Vagina (tissue), 2 donors: ENCODE results near the gene CEP89.

ENCODE experiments used
- POLR2A ChIP-seq, 2 donors: fragments of 450-650 bp; IDR thresholded peaks; one replicate each; pipeline ENCODE4 v1.6.1; 2017; ENCODE audit warnings: antibody characterized with exemption in 2 of 2, mild to moderate bottlenecking in 2 of 2, moderate library complexity in 2 of 2
- TF ChIP-seq, protein P1 (sequence below), 3 experiments: fragments of 450-650 bp in 2 of 3; fragments of 200-600 bp in 1 of 3; sonication (generic) in 1 of 3; IDR thresholded peaks; one replicate each; pipeline ENCODE4 v1.5.1; 2017 to 2019; ENCODE audit warnings: antibody characterized with exemption in 3 of 3, mild to moderate bottlenecking in 2 of 3, moderate library complexity in 2 of 3

DNA sequence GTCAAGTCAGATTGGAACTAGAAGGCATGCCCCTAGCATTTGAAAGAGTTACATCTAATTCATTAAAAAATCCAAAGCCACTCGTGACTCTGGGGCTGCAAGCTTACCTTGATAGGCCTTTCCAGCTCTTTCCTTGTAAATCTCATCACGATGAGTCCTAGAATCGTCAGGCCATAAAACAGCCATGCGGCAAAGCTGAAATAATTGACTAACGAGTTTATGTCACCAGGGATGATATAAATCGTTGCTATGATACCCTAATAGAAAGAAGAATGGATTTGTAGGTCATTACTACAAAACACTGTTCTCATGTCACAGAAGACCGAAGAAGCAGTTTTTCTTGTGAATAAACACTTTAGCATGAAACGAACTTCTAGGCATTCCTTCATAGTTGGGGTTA, 129.7 kb downstream of the CEP89 start:
- no peak for TF ChIP-seq POLR2A (IDR thresholded peaks at IDR 0.05)
- TF ChIP-seq, protein P1, sequence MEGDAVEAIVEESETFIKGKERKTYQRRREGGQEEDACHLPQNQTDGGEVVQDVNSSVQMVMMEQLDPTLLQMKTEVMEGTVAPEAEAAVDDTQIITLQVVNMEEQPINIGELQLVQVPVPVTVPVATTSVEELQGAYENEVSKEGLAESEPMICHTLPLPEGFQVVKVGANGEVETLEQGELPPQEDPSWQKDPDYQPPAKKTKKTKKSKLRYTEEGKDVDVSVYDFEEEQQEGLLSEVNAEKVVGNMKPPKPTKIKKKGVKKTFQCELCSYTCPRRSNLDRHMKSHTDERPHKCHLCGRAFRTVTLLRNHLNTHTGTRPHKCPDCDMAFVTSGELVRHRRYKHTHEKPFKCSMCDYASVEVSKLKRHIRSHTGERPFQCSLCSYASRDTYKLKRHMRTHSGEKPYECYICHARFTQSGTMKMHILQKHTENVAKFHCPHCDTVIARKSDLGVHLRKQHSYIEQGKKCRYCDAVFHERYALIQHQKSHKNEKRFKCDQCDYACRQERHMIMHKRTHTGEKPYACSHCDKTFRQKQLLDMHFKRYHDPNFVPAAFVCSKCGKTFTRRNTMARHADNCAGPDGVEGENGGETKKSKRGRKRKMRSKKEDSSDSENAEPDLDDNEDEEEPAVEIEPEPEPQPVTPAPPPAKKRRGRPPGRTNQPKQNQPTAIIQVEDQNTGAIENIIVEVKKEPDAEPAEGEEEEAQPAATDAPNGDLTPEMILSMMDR (IDR thresholded peaks at IDR 0.05): no peak
